IMR-90 (cell line): ENCODE results near the gene RAB11FIP4.

Experiments used
- BHLHE40 ChIP-seq: fragments of 150-350 bp; IDR thresholded peaks from 2 replicates; pipeline ENCODE4 v1.6.1; 2016; ENCODE audit warnings: mild to moderate bottlenecking, low read depth, low read length
- CHD1 ChIP-seq: IDR thresholded peaks from 2 replicates; pipeline ENCODE4 v1.6.1; 2012; ENCODE audit warnings: low read depth, low read length, improper control_type of control experiment
- CTCF ChIP-seq: conservative IDR thresholded peaks from 2 replicates; pipeline ENCODE4 v1.5.1; 2012; ENCODE audit warnings: mild to moderate bottlenecking, low read depth, low read length, improper control_type of control experiment
- ELK1 ChIP-seq: fragments of 150-350 bp; IDR thresholded peaks from 2 replicates; pipeline ENCODE4 v1.6.1; 2016; ENCODE audit warnings: low read depth, mild to moderate bottlenecking, low read length, moderate library complexity, borderline replicate concordance
- FOS ChIP-seq: fragments of 150-350 bp; IDR thresholded peaks from 2 replicates; pipeline ENCODE4 v1.6.1; 2016; ENCODE audit warnings: low read depth, low read length
- MAFK ChIP-seq: IDR thresholded peaks from 2 replicates; pipeline ENCODE4 v1.6.1; 2012; ENCODE audit warnings: low read depth, low read length, improper control_type of control experiment
- MXI1 ChIP-seq: IDR thresholded peaks from 2 replicates; pipeline ENCODE4 v1.6.1; 2012; ENCODE audit warnings: low read depth, mild to moderate bottlenecking, low read length, moderate library complexity, borderline replicate concordance
- POLR2A ChIP-seq: IDR thresholded peaks from 2 replicates; pipeline ENCODE4 v1.6.1; 2012; ENCODE audit warnings: mild to moderate bottlenecking, low read depth, low read length
- RAD21 ChIP-seq: IDR thresholded peaks from 2 replicates; pipeline ENCODE4 v1.6.1; 2012; ENCODE audit warnings: low read length, improper control_type of control experiment
- RCOR1 ChIP-seq: IDR thresholded peaks from 2 replicates; pipeline ENCODE4 v1.6.1; 2012; ENCODE audit warnings: mild to moderate bottlenecking, low read length, improper control_type of control experiment; ENCODE audit not compliant: insufficient replicate concordance
- USF2 ChIP-seq: fragments of 150-350 bp; IDR thresholded peaks from 2 replicates; pipeline ENCODE4 v1.6.1; 2017; ENCODE audit warnings: mild to moderate bottlenecking, antibody characterized with exemption, low read length, low read depth

GRCh38 chr17:31517524-31517923 lies 126.0 kb downstream of the RAB11FIP4 start:
- TF ChIP-seq POLR2A (no peak), CTCF (peak; percentile 29; the same call in 1 of the 2 replicates), MAFK (no peak), RCOR1 (no peak), RAD21 (peak; percentile 43), FOS (no peak), MXI1 (no peak), BHLHE40 (no peak), USF2 (no peak), CHD1 (no peak), ELK1 (no peak)
